ENCODE results near the gene PRKCH. TPM values are rescaled to one million over a fixed set of nuclear protein-coding genes. Genes with fewer than 3 reads are reported as not detected.

PRKCH gene
- total RNA-seq, 2 donors from 2014 or later = 24.6 to 73.6 TPM

GRCh38 chr14:61399365-61399764 is 78.0 kb downstream of the PRKCH start:
- TF ChIP-seq CTCF (IDR thresholded peaks at IDR 0.05) = no peak

GRCh38 chr14:61401461-61401860 is 80.1 kb downstream of the PRKCH start:
- H3K27me3 ChIP-seq (replicated peaks; ENCODE audit: insufficient read depth) = no peaks in the 10 kb centered on the region
- no peak for TF ChIP-seq CTCF (IDR thresholded peaks at IDR 0.05)
- no peak for DNase-seq (ENCODE audit: low spot score)
- H3K36me3 ChIP-seq = no peaks in the 10 kb centered on the region
- H3K9me3 ChIP-seq = no peaks in the 10 kb centered on the region
- no peak overlapping the region for H3K4me3 ChIP-seq
- ATAC-seq (ENCODE audit: insufficient number of reproducible peaks, low FRiP score, low read depth) = no peak
- H3K4me1 ChIP-seq (ENCODE audit: control insufficient read depth in 1 of 2, low read depth in 2 of 2) = no peaks in the 10 kb centered on the region
- H3K27ac ChIP-seq = no peak overlapping the region

More at GRCh38 chr14:61399365-61399764, 78.0 kb downstream of the PRKCH start:
- no peaks in the 10 kb centered on the region for H3K36me3 ChIP-seq
- DNase-seq (ENCODE audit: low spot score) (no peak), ATAC-seq (ENCODE audit: insufficient number of reproducible peaks, low FRiP score, low read depth) (no peak)
- H3K27ac ChIP-seq = no peak overlapping the region
- no peaks in the 10 kb centered on the region for H3K4me1 ChIP-seq (ENCODE audit: control insufficient read depth in 1 of 2, low read depth in 2 of 2)
- no peaks in the 10 kb centered on the region for H3K9me3 ChIP-seq
- H3K4me3 ChIP-seq = no peak overlapping the region
- H3K27me3 ChIP-seq (replicated peaks; ENCODE audit: insufficient read depth) = no peaks in the 10 kb centered on the region

- TF ChIP-seq CTCF (IDR thresholded peaks at IDR 0.05) = no peak
- no peak for ATAC-seq (ENCODE audit: insufficient number of reproducible peaks, low FRiP score, low read depth)
Measured at GRCh38 chr14:61403411-61403810, 82.0 kb downstream of the PRKCH start.

GRCh38 chr14:61404637-61405036 is 83.3 kb downstream of the PRKCH start:
- ATAC-seq (ENCODE audit: insufficient number of reproducible peaks, low FRiP score, low read depth) = no peak
- no peaks in the 10 kb centered on the region for H3K4me1 ChIP-seq (ENCODE audit: control insufficient read depth in 1 of 2, low read depth in 2 of 2)
- DNase-seq (ENCODE audit: low spot score) = no peak
- H3K4me3 ChIP-seq = no peak overlapping the region
- no peak overlapping the region for H3K27ac ChIP-seq
- no peaks in the 10 kb centered on the region for H3K27me3 ChIP-seq (replicated peaks; ENCODE audit: insufficient read depth)
- H3K9me3 ChIP-seq = no peaks in the 10 kb centered on the region
- no peak for TF ChIP-seq CTCF (IDR thresholded peaks at IDR 0.05)
- no peaks in the 10 kb centered on the region for H3K36me3 ChIP-seq

More at GRCh38 chr14:61403411-61403810, 82.0 kb downstream of the PRKCH start:
- Histone ChIP-seq H3K9me3 (no peaks in the 10 kb centered on the region), H3K27me3 (replicated peaks; ENCODE audit: insufficient read depth) (no peaks in the 10 kb centered on the region), H3K4me1 (ENCODE audit: control insufficient read depth in 1 of 2, low read depth in 2 of 2) (no peaks in the 10 kb centered on the region), H3K36me3 (no peaks in the 10 kb centered on the region), H3K4me3 (no peak overlapping the region), H3K27ac (no peak overlapping the region)
- no peak for DNase-seq (ENCODE audit: low spot score)

- ATAC-seq (ENCODE audit: insufficient number of reproducible peaks, low FRiP score, low read depth) = no peak
- no peaks in the 10 kb centered on the region for H3K9me3 ChIP-seq
- no peaks in the 10 kb centered on the region for H3K36me3 ChIP-seq
- no peaks in the 10 kb centered on the region for H3K27me3 ChIP-seq (replicated peaks; ENCODE audit: insufficient read depth)
- no peaks in the 10 kb centered on the region for H3K4me1 ChIP-seq (ENCODE audit: control insufficient read depth in 1 of 2, low read depth in 2 of 2)
- TF ChIP-seq CTCF (IDR thresholded peaks at IDR 0.05) = no peak
- H3K4me3 ChIP-seq = no peak overlapping the region
- H3K27ac ChIP-seq = no peak overlapping the region
- DNase-seq (ENCODE audit: low spot score) = no peak
Measured at GRCh38 chr14:61406198-61406597, 84.8 kb downstream of the PRKCH start.

All from thoracic aorta (tissue), 2 donors.